Hematopoietic multipotent progenitor cell treated with erythropoietin and hydrocortisone succinate and interleukin-3 and kit ligand, for 6 days (in vitro differentiated cells): ENCODE data around the gene PLSCR1.
A peak's percentile ranks its signal among the peaks of the same experiment; 100 is the strongest.
"Not testable (repeated sequence)": the region's sequence is repeated elsewhere in the genome, so short reads cannot be mapped to it uniquely, and the experiment has no call there.

Source experiments
- DNase-seq: peaks from one replicate; pipeline ENCODE4 v3.0.0-alpha.2; 2015

PLSCR1 gene

GRCh38 chr3:146547235-146547835 is 2.9 kb upstream of the PLSCR1 start:
- DNase-seq = no peak

GRCh38 chr3:146546366-146546965 is 2.1 kb upstream of the PLSCR1 start:
- DNase-seq = no peak

GRCh38 chr3:146544929-146545528 is 622 bp upstream of the PLSCR1 start:
- no peak for DNase-seq

- peak; percentile 59 for DNase-seq
These were observed 876 bp downstream of the PLSCR1 start for GRCh38 chr3:146543461-146544001.

- DNase-seq = no peak
These were observed 1.4 kb downstream of the PLSCR1 start for GRCh38 chr3:146542978-146543377.

GRCh38 chr3:146542179-146542578 is 2.2 kb downstream of the PLSCR1 start:
- peak; percentile 53 for DNase-seq

- DNase-seq = no peak
These were observed 3.4 kb downstream of the PLSCR1 start for GRCh38 chr3:146540978-146541377.

- DNase-seq = no peak
These were observed 4.2 kb downstream of the PLSCR1 start for GRCh38 chr3:146540236-146540635.

GRCh38 chr3:146539315-146539714 is 5.1 kb downstream of the PLSCR1 start:
- DNase-seq = no peak

- no peak for DNase-seq
These were observed 6.8 kb downstream of the PLSCR1 start for GRCh38 chr3:146537603-146538002.

GRCh38 chr3:146536681-146537080 is 7.7 kb downstream of the PLSCR1 start:
- no peak for DNase-seq

- DNase-seq = no peak
These were observed 12.0 kb downstream of the PLSCR1 start for GRCh38 chr3:146532406-146532805.

GRCh38 chr3:146530609-146531008 is 13.8 kb downstream of the PLSCR1 start:
- DNase-seq = no peak

GRCh38 chr3:146529021-146529420 is 15.4 kb downstream of the PLSCR1 start:
- DNase-seq = peak; percentile 59

- DNase-seq = no peak
These were observed 19.4 kb downstream of the PLSCR1 start for GRCh38 chr3:146524961-146525360.

- DNase-seq = no peak
These were observed 20.9 kb downstream of the PLSCR1 start for GRCh38 chr3:146523531-146523930.

- DNase-seq = not testable (repeated sequence)
These were observed 21.9 kb downstream of the PLSCR1 start for GRCh38 chr3:146522174-146523158.

GRCh38 chr3:146521394-146521793 is 23.0 kb downstream of the PLSCR1 start:
- DNase-seq = no peak

- no peak for DNase-seq
These were observed 24.6 kb downstream of the PLSCR1 start for GRCh38 chr3:146519810-146520209.

GRCh38 chr3:146517684-146518435 is 26.5 kb downstream of the PLSCR1 start:
- DNase-seq = no peak

GRCh38 chr3:146513386-146514051 is 30.9 kb downstream of the PLSCR1 start:
- DNase-seq = no peak
